ENCODE data around the gene ALDOC. TPM values are rescaled to one million over a fixed set of nuclear protein-coding genes. Genes with fewer than 3 reads are reported as not detected.

Gene ALDOC
- total and polyA plus RNA-seq, 4 donors: 40.1 to 131 (median 94.8) TPM

DNA sequence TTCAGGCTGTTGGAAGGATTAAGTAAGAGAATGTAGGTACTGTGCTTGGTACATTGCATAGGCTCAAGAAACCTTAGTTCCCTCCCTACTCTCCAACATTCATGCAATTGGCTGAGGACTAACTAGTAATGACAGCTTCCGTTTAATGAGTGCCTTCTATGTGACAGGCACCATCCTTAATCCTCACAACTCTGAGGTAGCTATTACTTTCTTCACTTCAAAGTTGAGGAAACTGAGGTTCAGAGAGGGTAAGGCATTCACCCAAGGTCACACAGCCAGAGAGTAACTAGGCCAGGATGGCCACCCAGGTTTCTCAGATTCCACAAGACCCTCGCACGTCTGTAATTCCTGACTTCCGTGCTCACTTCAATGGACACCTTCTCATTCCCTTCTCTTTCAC lies 46.4 kb downstream of the ALDOC start:
- no peaks in the 10 kb centered on the region for H3K36me3 ChIP-seq (ENCODE audit: control insufficient read depth in 4 of 4, insufficient read depth in 3 of 4, low read depth in 1 of 4, low read length in 3 of 4)
- no peak overlapping the region for H3K9ac ChIP-seq (ENCODE audit: low read depth in 1 of 2, low read length in 2 of 2)
- H3K27ac ChIP-seq (ENCODE audit: low read depth in 1 of 2, low read length in 2 of 2): no peak overlapping the region
- WGBS: 88% methylated on average over 4 of the region's 4 CpGs
- no peaks in the 10 kb centered on the region for H3K9me3 ChIP-seq (ENCODE audit: control insufficient read depth in 4 of 4, low read length in 3 of 4)
- no peaks in the 10 kb centered on the region for H3K27me3 ChIP-seq (ENCODE audit: control insufficient read depth in 4 of 4, insufficient read depth in 4 of 4, low read length in 3 of 4)
- H3K4me3 ChIP-seq (ENCODE audit: low read depth in 1 of 3, low read length in 3 of 3): no peak overlapping the region
- TF ChIP-seq, protein P1, sequence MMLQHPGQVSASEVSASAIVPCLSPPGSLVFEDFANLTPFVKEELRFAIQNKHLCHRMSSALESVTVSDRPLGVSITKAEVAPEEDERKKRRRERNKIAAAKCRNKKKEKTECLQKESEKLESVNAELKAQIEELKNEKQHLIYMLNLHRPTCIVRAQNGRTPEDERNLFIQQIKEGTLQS (IDR thresholded peaks at IDR 0.05): no peak
- no peak for DNase-seq (ENCODE audit: low spot score)
- H3K4me1 ChIP-seq (ENCODE audit: control insufficient read depth in 4 of 4, insufficient read depth in 4 of 4, low read length in 3 of 4): no peaks in the 10 kb centered on the region

DNA sequence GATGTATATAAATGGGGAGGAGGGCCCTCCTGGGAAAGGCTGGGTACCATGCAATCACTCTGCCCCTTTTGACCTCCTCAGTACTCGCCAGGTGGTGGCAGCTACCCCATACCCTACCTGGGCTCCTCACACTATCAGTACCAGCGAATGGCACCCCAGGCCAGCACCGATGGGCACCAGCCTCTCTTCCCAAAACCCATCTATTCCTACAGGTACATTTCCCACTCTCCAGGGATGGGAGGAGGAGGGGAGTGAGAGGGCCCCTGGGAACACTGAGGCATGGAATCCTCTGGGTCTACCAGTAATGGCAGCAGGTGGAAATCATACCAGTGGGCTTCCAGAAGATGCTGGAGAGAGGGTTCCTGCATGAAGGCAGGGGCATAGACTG lies 47.7 kb downstream of the ALDOC start:
- no peak for DNase-seq (ENCODE audit: low spot score)
- 88% methylated on average over 3 of the region's 3 CpGs for WGBS

DNA sequence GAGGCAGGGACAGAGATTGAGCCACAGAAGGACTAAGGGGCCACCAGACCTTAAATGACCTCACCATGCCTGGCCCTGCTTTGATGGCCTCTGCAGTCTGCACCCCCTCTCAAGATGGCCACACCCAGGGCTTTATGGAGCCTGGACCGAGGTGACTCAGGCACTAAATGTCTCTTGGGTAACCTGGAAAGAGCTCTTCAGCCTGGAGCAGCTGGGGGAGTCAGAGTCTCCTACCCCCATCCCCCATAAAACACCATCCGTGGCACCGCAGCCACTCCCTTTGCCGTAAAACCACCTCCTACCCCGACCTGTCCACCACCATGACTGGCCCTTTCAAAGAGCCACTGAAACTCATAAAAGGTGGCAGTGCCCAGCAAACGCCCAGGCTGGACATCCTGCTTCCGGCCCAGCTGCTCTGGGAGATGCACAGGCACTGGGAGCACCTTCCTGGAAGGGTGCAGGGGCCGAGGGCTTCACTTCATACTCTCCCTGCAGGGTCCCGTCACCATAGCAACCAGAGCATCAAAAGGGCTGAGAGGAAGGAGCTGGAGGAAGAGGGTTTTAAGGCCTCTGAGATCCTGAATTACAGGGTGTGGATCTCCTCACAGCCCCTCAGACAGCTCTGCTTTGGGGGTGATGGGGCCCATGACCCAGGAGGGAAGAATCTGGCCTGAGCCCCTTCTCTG lies 48.2 kb downstream of the ALDOC start:
- H3K36me3 ChIP-seq (ENCODE audit: control insufficient read depth in 4 of 4, insufficient read depth in 3 of 4, low read depth in 1 of 4, low read length in 3 of 4): no peaks in the 10 kb centered on the region
- H3K9ac ChIP-seq (ENCODE audit: low read depth in 1 of 2, low read length in 2 of 2): no peak overlapping the region
- no peak overlapping the region for H3K4me3 ChIP-seq (ENCODE audit: low read depth in 1 of 3, low read length in 3 of 3)
- H3K27ac ChIP-seq (ENCODE audit: low read depth in 1 of 2, low read length in 2 of 2): no peak overlapping the region
- no peaks in the 10 kb centered on the region for H3K4me1 ChIP-seq (ENCODE audit: control insufficient read depth in 4 of 4, insufficient read depth in 4 of 4, low read length in 3 of 4)
- 82% methylated on average over 9 of the region's 9 CpGs for WGBS
- H3K9me3 ChIP-seq (ENCODE audit: control insufficient read depth in 4 of 4, low read length in 3 of 4): no peaks in the 10 kb centered on the region
- H3K27me3 ChIP-seq (ENCODE audit: control insufficient read depth in 4 of 4, insufficient read depth in 4 of 4, low read length in 3 of 4): no peaks in the 10 kb centered on the region
- TF ChIP-seq FOXA2 (IDR thresholded peaks at IDR 0.05): no peak
- TF ChIP-seq, protein P2, sequence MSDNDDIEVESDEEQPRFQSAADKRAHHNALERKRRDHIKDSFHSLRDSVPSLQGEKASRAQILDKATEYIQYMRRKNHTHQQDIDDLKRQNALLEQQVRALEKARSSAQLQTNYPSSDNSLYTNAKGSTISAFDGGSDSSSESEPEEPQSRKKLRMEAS (IDR thresholded peaks at IDR 0.05): no peak
- no peak for DNase-seq (ENCODE audit: low spot score)

More for the DNA sequence above, 47.7 kb downstream of the ALDOC start:
- Histone ChIP-seq H3K4me1 (ENCODE audit: control insufficient read depth in 4 of 4, insufficient read depth in 4 of 4, low read length in 3 of 4) (no peaks in the 10 kb centered on the region), H3K36me3 (ENCODE audit: control insufficient read depth in 4 of 4, insufficient read depth in 3 of 4, low read depth in 1 of 4, low read length in 3 of 4) (no peaks in the 10 kb centered on the region), H3K9ac (ENCODE audit: low read depth in 1 of 2, low read length in 2 of 2) (no peak overlapping the region), H3K27ac (ENCODE audit: low read depth in 1 of 2, low read length in 2 of 2) (no peak overlapping the region), H3K9me3 (ENCODE audit: control insufficient read depth in 4 of 4, low read length in 3 of 4) (no peaks in the 10 kb centered on the region), H3K27me3 (ENCODE audit: control insufficient read depth in 4 of 4, insufficient read depth in 4 of 4, low read length in 3 of 4) (no peaks in the 10 kb centered on the region), H3K4me3 (ENCODE audit: low read depth in 1 of 3, low read length in 3 of 3) (no peak overlapping the region)
- no peak for TF ChIP-seq HNF4A (conservative IDR thresholded peaks at IDR 0.05)
- TF ChIP-seq FOXA2 (IDR thresholded peaks at IDR 0.05): no peak
- TF ChIP-seq RXRA (IDR thresholded peaks at IDR 0.05): no peak
- TF ChIP-seq, protein P2 (IDR thresholded peaks at IDR 0.05): no peak
- TF ChIP-seq, protein P3, sequence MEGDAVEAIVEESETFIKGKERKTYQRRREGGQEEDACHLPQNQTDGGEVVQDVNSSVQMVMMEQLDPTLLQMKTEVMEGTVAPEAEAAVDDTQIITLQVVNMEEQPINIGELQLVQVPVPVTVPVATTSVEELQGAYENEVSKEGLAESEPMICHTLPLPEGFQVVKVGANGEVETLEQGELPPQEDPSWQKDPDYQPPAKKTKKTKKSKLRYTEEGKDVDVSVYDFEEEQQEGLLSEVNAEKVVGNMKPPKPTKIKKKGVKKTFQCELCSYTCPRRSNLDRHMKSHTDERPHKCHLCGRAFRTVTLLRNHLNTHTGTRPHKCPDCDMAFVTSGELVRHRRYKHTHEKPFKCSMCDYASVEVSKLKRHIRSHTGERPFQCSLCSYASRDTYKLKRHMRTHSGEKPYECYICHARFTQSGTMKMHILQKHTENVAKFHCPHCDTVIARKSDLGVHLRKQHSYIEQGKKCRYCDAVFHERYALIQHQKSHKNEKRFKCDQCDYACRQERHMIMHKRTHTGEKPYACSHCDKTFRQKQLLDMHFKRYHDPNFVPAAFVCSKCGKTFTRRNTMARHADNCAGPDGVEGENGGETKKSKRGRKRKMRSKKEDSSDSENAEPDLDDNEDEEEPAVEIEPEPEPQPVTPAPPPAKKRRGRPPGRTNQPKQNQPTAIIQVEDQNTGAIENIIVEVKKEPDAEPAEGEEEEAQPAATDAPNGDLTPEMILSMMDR (IDR thresholded peaks at IDR 0.05; ENCODE audit: low read depth, low read length, missing input control): no peak
- no peak for TF ChIP-seq GABPA (IDR thresholded peaks at IDR 0.05 in 1 of 2, conservative IDR thresholded peaks at IDR 0.05 in 1 of 2)
- TF ChIP-seq SP1 (IDR thresholded peaks at IDR 0.05): no peak

DNA sequence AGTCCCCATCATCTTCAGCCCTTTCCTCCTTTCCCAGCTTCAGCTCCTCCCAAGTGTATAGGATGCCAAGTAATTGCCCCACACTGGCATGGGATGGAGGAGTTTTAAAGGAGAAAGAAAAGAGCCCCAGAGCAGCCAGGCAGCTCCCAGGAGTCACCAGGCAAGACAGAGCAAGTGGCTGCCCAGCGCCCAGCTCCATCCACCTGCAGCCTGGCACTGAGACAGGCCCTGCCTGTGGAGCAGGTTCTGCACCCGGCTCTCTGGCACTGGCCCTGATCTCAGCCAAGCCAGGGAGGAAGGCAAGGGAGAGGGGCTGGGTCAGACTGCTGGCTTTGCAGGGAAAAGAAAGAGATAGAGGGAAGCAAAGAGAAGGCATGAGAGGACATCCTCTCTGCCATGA lies 48.8 kb downstream of the ALDOC start:
- no peak for TF ChIP-seq SP1 (IDR thresholded peaks at IDR 0.05)
- no peak for TF ChIP-seq FOXA2 (IDR thresholded peaks at IDR 0.05)
- TF ChIP-seq HNF4A (conservative IDR thresholded peaks at IDR 0.05): no peak
- TF ChIP-seq, protein P3 (IDR thresholded peaks at IDR 0.05; ENCODE audit: low read depth, low read length, missing input control): no peak
- TF ChIP-seq FOXA1 (IDR thresholded peaks at IDR 0.05): no peak
- no peak for TF ChIP-seq JUND (IDR thresholded peaks at IDR 0.05)
- TF ChIP-seq RXRA (IDR thresholded peaks at IDR 0.05): no peak
- TF ChIP-seq YY1 (IDR thresholded peaks at IDR 0.05): no peak
- no peak for TF ChIP-seq TAF1 (conservative IDR thresholded peaks at IDR 0.05)
- TF ChIP-seq, protein P4, sequence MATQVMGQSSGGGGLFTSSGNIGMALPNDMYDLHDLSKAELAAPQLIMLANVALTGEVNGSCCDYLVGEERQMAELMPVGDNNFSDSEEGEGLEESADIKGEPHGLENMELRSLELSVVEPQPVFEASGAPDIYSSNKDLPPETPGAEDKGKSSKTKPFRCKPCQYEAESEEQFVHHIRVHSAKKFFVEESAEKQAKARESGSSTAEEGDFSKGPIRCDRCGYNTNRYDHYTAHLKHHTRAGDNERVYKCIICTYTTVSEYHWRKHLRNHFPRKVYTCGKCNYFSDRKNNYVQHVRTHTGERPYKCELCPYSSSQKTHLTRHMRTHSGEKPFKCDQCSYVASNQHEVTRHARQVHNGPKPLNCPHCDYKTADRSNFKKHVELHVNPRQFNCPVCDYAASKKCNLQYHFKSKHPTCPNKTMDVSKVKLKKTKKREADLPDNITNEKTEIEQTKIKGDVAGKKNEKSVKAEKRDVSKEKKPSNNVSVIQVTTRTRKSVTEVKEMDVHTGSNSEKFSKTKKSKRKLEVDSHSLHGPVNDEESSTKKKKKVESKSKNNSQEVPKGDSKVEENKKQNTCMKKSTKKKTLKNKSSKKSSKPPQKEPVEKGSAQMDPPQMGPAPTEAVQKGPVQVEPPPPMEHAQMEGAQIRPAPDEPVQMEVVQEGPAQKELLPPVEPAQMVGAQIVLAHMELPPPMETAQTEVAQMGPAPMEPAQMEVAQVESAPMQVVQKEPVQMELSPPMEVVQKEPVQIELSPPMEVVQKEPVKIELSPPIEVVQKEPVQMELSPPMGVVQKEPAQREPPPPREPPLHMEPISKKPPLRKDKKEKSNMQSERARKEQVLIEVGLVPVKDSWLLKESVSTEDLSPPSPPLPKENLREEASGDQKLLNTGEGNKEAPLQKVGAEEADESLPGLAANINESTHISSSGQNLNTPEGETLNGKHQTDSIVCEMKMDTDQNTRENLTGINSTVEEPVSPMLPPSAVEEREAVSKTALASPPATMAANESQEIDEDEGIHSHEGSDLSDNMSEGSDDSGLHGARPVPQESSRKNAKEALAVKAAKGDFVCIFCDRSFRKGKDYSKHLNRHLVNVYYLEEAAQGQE (IDR thresholded peaks at IDR 0.05): no peak
- TF ChIP-seq EGR1 (IDR thresholded peaks at IDR 0.05; ENCODE audit: low read depth in 2 of 2): no peak
- Histone ChIP-seq H3K4me1 (ENCODE audit: control insufficient read depth in 4 of 4, insufficient read depth in 4 of 4, low read length in 3 of 4) (no peaks in the 10 kb centered on the region), H3K9me3 (ENCODE audit: control insufficient read depth in 4 of 4, low read length in 3 of 4) (no peaks in the 10 kb centered on the region), H3K36me3 (ENCODE audit: control insufficient read depth in 4 of 4, insufficient read depth in 3 of 4, low read depth in 1 of 4, low read length in 3 of 4) (no peaks in the 10 kb centered on the region), H3K27me3 (ENCODE audit: control insufficient read depth in 4 of 4, insufficient read depth in 4 of 4, low read length in 3 of 4) (no peaks in the 10 kb centered on the region), H3K27ac (ENCODE audit: low read depth in 1 of 2, low read length in 2 of 2) (no peak overlapping the region), H3K4me3 (ENCODE audit: low read depth in 1 of 3, low read length in 3 of 3) (no peak overlapping the region), H3K9ac (ENCODE audit: low read depth in 1 of 2, low read length in 2 of 2) (no peak overlapping the region)
- WGBS: 88% methylated on average over 2 of the region's 2 CpGs
- no peak for DNase-seq (ENCODE audit: low spot score)

Measured in liver (tissue), 9 donors.